ENCODE results near the gene CNOT4.

Gene CNOT4

DNA sequence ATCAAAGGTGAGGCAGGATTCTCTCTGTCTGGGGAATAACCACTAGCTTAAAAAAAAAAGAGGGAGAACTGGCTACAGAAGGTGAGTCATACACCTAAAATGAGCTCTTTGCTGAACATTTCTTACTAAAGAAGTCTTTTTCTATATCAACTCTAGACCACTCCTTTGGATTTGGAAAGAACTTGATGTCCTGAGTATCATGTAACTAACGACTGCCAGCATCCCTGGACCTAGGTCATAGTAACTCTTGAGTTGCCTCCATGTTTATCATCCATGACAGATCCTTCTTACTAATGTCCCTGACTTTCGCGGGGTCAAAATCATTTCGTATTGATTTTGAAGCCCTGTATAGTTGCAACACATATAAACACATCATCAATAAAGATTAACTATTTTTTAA is 89.1 kb downstream of the CNOT4 start:
- Histone ChIP-seq H3K4me3 (ENCODE audit: low read depth, low read length) (no peak overlapping the region), H3K27me3 (ENCODE audit: insufficient read depth, low read depth, severe bottlenecking) (no peaks in the 10 kb centered on the region), H3K36me3 (no peaks in the 10 kb centered on the region), H3K27ac (no peak overlapping the region), H3K9me3 (ENCODE audit: severe bottlenecking) (no peaks in the 10 kb centered on the region)
- TF ChIP-seq, protein P1, sequence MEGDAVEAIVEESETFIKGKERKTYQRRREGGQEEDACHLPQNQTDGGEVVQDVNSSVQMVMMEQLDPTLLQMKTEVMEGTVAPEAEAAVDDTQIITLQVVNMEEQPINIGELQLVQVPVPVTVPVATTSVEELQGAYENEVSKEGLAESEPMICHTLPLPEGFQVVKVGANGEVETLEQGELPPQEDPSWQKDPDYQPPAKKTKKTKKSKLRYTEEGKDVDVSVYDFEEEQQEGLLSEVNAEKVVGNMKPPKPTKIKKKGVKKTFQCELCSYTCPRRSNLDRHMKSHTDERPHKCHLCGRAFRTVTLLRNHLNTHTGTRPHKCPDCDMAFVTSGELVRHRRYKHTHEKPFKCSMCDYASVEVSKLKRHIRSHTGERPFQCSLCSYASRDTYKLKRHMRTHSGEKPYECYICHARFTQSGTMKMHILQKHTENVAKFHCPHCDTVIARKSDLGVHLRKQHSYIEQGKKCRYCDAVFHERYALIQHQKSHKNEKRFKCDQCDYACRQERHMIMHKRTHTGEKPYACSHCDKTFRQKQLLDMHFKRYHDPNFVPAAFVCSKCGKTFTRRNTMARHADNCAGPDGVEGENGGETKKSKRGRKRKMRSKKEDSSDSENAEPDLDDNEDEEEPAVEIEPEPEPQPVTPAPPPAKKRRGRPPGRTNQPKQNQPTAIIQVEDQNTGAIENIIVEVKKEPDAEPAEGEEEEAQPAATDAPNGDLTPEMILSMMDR (IDR thresholded peaks at IDR 0.05; ENCODE audit: low read depth, low read length), result no peak
- no peak for DNase-seq

DNA sequence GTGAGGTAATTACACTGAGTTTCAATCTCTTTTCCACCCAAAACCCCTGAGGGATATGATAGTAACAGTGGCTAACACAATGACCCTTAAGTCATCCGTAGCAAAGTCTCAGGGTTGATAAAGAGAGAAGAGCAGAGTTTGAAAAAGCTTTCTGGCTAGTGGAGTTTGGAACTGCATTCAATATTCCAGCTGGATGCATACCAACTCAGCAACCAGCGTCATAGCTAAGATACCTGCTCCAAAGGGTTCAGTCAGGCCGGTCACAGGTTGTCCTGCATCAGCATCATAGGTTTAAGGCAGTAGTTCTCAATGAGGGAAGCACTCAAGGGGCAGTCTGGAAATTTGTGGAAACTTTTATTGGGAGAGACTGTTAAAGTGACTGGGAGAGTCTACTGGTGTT is 93.5 kb downstream of the CNOT4 start:
- H3K36me3 ChIP-seq, result no peaks in the 10 kb centered on the region
- TF ChIP-seq, protein P1 (IDR thresholded peaks at IDR 0.05; ENCODE audit: low read depth, low read length), result no peak

DNA sequence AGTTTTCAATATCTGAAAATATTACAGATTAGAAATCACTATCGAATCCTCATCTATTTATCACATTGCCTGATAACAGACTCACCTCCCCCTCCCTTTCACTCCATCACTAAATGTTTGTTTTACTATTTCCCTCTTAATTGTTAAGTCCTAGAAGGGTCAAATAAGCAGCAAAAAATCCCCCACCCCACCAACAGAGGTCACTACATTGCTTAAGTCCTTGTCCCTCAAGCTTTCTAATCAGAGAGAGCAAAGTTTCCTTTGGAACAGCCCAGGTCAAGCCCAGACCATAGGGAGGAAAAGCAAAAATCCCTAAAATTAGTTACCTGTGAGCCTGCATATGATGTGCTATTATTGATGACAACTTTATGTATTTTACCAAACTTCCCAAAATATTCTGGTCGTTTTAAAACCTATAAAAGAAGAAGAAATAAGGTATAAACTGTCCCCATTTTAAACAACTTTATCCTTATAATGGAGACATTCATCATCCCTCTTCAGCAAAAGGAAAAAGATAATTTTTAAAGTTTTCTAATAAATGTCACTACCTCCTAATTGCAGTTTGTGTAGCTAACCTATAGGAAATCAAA is 95.0 kb downstream of the CNOT4 start:
- peak; percentile 56 for DNase-seq
- Histone ChIP-seq H3K27ac (no peak overlapping the region), H3K4me3 (ENCODE audit: low read depth, low read length) (no peak overlapping the region), H3K36me3 (no peaks in the 10 kb centered on the region), H3K9me3 (ENCODE audit: severe bottlenecking) (no peaks in the 10 kb centered on the region), H3K27me3 (ENCODE audit: insufficient read depth, low read depth, severe bottlenecking) (no peaks in the 10 kb centered on the region)
- TF ChIP-seq, protein P1 (IDR thresholded peaks at IDR 0.05; ENCODE audit: low read depth, low read length), result peak; percentile 44; the same call in 1 of the 2 replicates

More for the DNA sequence above, 93.5 kb downstream of the CNOT4 start:
- H3K27me3 ChIP-seq (ENCODE audit: insufficient read depth, low read depth, severe bottlenecking), result no peaks in the 10 kb centered on the region
- H3K4me3 ChIP-seq (ENCODE audit: low read depth, low read length), result no peak overlapping the region
- no peak overlapping the region for H3K27ac ChIP-seq
- DNase-seq, result no peak
- H3K9me3 ChIP-seq (ENCODE audit: severe bottlenecking), result no peaks in the 10 kb centered on the region

DNA sequence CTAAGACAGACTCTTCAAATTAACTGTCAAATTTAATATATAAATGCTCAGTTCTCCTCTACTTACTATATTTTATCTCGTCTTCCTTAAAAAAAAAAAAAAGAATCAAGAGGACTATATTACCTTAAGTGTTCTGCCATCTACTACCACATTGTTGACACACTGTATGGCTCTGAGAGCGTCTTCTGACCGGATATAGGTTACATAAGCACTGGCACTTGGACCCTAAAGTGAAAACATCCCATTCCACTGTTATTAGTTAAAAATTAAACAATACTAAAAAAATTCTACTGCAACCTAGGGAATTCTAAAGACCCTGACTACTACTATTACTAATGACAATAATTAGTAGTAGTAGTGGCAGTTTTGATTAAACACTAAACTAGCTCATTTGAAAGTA is 95.7 kb downstream of the CNOT4 start:
- Histone ChIP-seq H3K27me3 (ENCODE audit: insufficient read depth, low read depth, severe bottlenecking) (no peaks in the 10 kb centered on the region), H3K36me3 (no peaks in the 10 kb centered on the region), H3K9me3 (ENCODE audit: severe bottlenecking) (no peaks in the 10 kb centered on the region), H3K4me3 (ENCODE audit: low read depth, low read length) (no peak overlapping the region), H3K27ac (no peak overlapping the region)
- DNase-seq, result no peak
- TF ChIP-seq, protein P1 (IDR thresholded peaks at IDR 0.05; ENCODE audit: low read depth, low read length), result no peak

DNA sequence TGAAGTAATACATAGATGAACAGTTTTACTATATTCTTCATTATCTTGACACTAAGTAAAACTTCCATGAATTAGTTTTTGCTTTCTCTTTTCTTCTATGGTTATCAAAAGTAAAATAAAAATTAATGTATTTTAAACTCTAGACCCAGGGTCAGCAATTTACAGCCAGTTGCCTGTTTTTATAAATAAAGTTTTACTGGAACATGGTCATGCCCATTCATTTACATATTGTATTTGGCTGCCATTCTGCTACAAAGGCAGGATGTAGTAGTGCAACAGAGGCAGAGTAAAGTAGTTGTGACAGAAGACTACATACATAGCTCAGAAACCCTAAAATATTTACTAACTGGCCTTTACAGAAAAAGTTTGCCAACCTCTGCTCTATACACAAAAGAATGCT is 98.8 kb downstream of the CNOT4 start:
- TF ChIP-seq, protein P1 (IDR thresholded peaks at IDR 0.05; ENCODE audit: low read depth, low read length), result no peak
- no peaks in the 10 kb centered on the region for H3K9me3 ChIP-seq (ENCODE audit: severe bottlenecking)
- DNase-seq, result no peak
- H3K27me3 ChIP-seq (ENCODE audit: insufficient read depth, low read depth, severe bottlenecking), result no peaks in the 10 kb centered on the region
- no peaks in the 10 kb centered on the region; the same call in 1 of the 2 replicates for H3K36me3 ChIP-seq
- no peak overlapping the region for H3K27ac ChIP-seq
- no peak overlapping the region for H3K4me3 ChIP-seq (ENCODE audit: low read depth, low read length)

DNA sequence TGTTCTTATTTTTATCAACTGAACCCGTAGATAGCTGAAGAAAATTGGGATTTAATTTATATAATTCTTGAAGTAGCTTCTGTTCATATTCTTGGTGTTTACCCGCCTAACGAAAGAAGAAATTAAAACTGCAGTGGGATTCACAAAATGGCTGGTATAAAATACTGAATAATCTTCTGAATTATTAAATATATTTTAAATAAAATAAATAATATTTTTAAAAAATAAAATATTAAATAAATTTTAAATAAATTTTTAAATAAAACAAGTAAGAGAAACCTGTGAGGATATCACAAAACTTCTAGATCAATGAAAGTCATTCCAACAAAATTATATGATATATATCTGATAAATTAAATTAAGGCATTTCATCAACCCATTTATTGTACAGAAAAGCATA is 99.4 kb downstream of the CNOT4 start:
- H3K27ac ChIP-seq, result no peak overlapping the region
- H3K27me3 ChIP-seq (ENCODE audit: insufficient read depth, low read depth, severe bottlenecking), result no peaks in the 10 kb centered on the region
- H3K36me3 ChIP-seq, result no peaks in the 10 kb centered on the region; the same call in 1 of the 2 replicates
- TF ChIP-seq, protein P1 (IDR thresholded peaks at IDR 0.05; ENCODE audit: low read depth, low read length), result no peak
- no peak overlapping the region for H3K4me3 ChIP-seq (ENCODE audit: low read depth, low read length)
- no peak for DNase-seq
- no peaks in the 10 kb centered on the region for H3K9me3 ChIP-seq (ENCODE audit: severe bottlenecking)

All from WERI-Rb-1 (cell line).